NCI-H526 treated with DMSO at 0.1 percent for 48 hours (cell line): ENCODE results near the gene LRIG3.
"Not testable (repeated sequence)": the region's sequence is repeated elsewhere in the genome, so short reads cannot be mapped to it uniquely, and the experiment has no call there.

Experiments used
- DNase-seq: peaks from one replicate; lab custom pipeline; 2025; lab: John Stamatoyannopoulos, UW

LRIG3 gene

DNA sequence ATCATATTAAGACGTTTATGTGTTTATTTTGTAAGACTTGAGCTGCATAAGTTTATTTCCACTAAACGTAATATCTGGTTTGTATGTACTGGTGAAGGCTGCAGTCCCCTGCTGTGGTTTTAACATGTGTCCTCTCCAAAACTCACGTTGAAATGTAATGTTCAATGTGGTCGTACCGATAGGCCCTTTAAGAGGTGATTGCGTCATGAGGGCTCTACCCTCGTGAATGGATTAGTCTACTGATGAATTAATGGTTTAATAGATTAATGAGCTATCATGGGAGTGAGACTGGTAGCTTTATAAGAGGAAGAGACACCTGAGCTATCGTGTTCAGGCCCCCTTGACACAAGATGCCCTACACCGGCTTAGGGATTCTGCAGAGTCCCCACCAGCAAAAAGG is 14.9 kb downstream of the LRIG3 start:
- DNase-seq, result no peak

DNA sequence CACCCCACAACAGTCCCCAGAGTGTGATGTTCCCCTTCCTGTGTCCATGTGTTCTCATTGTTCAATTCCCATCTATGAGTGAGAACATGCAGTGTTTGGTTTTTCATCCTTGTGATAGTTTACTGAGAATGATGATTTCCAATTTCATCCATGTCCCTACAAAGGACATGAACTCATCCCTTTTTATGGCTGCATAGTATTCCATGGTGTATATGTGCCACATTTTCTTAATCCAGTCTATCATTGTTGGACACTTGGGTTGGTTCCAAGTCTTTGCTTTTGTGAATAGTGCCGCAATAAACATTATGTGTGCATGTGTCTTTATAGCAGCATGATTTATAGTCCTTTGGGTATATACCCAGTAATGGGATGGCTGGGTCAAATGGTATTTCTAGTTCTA is 17.6 kb downstream of the LRIG3 start:
- DNase-seq, result not testable (repeated sequence)

GRCh38 chr12:58901664-58902063 is 18.6 kb downstream of the LRIG3 start:
- DNase-seq, result no peak

DNA sequence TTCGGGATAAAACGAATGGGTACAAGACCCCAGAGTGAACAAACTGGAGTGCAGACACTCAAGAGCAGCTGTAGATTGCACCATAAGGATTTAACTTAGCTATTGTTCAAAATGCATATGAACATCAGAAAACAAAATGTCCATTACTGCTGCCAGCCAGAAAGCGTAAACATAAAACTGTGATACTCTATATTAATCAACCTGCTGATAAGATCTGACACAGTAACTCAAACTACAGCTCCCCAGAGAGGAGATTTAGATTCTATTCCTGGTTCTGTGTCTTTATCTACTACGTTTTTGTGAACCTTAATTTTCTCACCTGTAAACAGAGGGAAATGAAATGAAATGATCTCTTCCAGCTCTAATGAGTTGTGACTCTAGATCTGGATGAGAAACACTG is 22.3 kb downstream of the LRIG3 start:
- DNase-seq, result no peak

DNA sequence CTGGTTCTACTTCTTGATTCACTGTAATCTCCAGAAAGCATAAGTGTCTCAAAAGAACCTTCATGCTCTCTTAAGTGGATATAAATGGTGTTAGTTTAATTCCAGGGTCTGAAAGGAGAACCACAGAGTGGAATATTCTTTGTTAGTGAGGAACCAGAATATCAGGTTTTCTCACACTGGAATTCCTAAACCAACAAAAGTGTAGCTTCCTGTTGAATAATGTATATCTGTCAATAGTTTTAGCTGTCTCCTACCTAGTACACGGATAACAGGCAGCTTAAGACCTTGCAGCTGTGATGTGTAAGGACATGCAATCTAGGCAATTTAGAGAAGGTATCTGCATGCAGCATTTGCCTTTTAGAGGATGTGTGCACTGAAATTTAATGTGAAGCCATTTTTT is 24.0 kb downstream of the LRIG3 start:
- DNase-seq, result no peak

GRCh38 chr12:58895053-58895452 is 25.3 kb downstream of the LRIG3 start:
- no peak for DNase-seq

DNA sequence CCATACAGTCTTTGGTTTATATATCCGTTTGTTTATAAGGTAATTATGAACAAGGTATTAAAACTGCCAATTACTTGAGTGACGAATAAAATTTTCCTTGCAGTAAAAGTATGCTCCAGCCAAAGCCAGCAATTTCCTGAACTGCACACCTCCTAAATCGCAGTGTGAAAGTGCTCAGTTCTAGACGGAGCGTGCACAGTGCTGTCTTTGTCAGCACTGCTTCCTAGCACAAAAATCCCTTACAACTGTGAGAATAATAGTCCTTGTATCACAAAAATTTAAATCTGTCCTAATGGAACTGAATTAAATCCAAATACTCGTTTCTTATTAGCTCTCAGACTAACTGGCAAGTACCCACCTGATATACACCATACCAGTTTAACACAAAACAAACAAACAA is 26.3 kb downstream of the LRIG3 start:
- no peak for DNase-seq

GRCh38 chr12:58893495-58893894 is 26.8 kb downstream of the LRIG3 start:
- no peak for DNase-seq

DNA sequence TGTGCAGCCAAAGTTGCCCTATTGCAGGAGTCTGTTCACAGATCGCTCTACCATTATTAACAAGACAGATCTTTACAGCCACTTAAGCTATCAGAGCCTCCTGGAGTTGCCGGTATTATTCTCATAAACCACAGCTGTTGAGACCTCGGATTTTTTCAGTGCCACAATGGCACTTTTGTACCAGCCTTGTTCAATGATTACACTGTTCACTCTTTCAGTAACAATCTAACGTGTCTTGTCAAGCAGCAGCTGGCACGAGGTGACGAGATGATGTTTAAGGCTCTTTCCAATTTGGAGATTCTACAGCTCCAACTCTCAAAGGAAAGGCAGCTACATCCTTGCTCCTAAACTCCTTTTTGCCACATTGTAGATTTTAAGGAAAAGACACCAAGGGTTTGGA is 30.7 kb downstream of the LRIG3 start:
- DNase-seq, result no peak

DNA sequence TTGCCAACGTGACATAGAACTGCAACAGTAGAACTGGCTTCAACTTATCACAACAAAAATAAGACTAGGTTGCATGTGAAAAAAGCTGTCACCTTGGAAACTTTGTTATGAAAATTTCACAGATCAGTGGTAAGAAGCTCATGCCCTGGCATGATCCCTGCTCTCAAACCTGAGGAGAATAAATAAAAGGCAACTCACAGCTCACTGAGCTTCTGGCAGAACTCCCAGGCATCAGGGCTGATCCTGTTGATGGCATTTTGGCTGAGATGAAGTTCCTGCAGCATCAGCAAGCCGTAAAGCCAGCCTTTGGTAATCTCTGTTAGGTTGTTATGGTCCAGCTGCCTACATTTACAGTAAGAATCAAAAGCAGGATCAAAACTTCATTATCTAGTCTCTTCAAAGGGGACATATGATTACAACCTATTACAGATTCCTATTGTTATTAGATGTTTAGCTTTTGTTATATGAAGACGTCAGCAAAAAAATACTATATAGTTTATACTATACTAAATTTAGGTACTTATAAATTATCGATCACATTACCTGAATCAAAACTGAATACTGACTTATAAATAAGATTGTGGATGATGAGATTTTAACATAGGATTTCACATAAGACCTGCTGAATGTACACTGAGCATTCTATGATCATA is 32.0 kb downstream of the LRIG3 start:
- DNase-seq, result no peak

DNA sequence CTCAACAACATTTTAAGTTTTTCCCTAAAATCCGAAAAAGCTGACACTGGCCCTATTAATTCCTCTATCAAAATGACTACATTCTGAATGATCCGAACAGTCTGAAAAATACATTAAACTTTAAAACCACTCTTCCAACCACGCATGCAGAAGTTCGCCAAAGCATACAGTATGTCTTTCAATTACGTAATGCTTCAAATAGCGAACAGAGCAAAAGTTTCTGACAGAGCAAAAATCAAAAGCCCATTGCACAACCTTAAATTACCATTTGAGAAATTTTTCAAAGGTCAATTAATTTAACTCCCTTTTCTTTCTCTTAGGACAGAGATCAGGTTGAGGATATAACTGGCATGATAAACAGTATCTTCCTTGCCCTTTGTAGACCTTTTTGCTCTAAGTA is 33.2 kb downstream of the LRIG3 start:
- DNase-seq, result no peak

GRCh38 chr12:58886474-58886873 is 33.8 kb downstream of the LRIG3 start:
- DNase-seq, result no peak

- DNase-seq, result no peak
These were observed 35.4 kb downstream of the LRIG3 start for GRCh38 chr12:58884916-58885315.

GRCh38 chr12:58883576-58884334 is 36.5 kb downstream of the LRIG3 start:
- no peak for DNase-seq

GRCh38 chr12:58882826-58883225 is 37.5 kb downstream of the LRIG3 start:
- DNase-seq, result no peak

GRCh38 chr12:58881816-58882215 is 38.5 kb downstream of the LRIG3 start:
- no peak for DNase-seq

GRCh38 chr12:58880639-58881038 is 39.7 kb downstream of the LRIG3 start:
- no peak for DNase-seq

DNA sequence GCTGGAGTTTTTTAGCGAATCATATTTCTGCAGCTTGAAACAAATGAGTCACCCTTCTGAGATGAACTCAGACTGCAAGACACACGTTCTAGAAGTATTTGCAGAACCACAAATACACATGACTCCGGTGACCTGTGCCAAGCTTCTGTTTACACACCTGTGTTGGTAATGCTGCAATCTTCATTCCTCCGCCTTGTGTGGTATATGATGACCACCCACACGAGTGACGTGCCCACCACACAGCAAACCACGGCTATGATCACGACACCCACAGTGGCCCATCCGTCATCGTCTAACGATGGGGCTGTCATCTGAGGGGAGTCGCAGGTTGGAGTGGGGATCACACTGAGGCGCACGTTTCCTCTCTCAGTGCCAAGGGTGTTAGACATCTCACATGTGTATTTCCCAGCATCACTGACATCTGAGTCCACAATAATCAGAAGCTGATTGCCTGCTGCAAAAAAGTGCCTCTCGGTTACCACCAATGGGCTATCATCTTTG is 43.0 kb downstream of the LRIG3 start:
- no peak for DNase-seq

DNA sequence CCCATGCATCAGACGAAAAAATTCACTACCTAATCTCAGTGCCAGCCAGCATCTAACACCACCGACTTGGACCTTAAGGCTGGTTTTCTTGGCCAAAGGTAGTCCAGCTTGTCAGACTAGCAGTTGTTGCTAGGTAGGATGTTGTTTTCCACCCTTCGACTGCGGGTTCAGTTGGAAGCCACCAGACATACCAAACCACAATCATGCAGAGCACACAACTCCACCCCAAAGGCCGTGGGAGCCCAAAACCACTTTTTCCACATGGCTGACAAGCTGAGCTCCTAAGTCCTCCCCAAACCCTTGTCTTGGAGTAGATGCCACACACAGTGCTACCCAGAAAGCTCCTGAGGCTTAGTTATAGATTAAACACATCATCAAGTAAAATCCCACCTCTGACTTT is 46.8 kb downstream of the LRIG3 start:
- DNase-seq, result no peak

DNA sequence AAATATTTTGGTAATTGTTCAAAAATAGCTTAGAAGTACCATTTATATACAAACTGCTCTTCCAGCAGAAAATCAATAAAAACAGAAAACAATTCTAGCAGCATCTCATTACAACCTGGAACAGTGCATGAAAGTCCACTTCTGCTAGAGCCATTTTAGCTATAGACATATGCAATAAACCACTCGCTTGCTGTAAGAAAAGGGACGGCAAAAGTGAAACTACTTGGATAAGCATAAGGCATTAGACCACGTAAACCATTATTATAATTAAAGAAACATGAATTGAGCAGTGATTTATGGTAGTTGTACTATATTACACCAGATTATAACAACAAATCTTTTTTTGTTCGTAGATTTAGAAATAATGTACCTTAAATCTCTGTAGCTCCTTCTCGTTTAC is 48.7 kb downstream of the LRIG3 start:
- DNase-seq, result no peak

DNA sequence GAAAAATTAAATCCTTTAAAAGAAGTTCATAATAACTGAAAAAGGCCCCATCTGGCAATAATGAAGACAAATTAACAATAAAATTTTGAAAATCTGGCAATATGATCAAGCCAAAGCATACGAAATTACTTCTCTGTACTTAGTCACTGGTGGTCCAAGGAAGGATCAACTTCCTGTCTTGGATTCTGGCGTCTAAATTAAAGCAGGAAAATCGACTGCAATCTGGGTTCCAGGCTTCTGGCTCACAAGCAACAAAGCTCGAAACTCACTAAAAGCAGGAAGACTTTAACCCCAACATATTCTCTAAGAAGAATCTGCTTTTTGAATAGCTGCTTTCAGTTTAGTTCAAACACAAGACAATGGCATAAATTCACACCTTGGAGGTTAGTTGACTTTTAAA is 49.7 kb downstream of the LRIG3 start:
- no peak for DNase-seq

DNA sequence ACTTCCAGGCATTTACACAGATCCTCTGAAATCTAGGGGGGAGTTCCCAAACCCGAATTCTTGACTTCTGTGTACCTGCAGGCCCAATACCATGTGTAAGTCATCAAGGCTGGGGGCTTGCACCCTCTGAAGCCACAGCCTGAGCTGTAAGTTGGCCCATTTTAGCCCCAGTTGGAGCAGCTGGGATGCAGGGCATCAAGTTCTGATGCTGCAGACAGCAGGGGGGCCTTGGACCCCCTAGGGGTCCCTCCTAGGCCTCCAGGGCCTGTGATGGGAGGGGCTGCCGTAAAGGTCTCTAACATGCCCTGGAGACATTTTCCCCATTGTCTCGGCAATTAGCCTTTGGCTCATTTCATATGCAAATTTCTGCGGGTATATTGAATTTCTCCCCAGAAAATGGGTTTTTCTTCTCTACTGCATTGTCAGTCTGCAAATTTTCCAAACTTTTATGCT is 59.5 kb downstream of the LRIG3 start:
- DNase-seq, result no peak

DNA sequence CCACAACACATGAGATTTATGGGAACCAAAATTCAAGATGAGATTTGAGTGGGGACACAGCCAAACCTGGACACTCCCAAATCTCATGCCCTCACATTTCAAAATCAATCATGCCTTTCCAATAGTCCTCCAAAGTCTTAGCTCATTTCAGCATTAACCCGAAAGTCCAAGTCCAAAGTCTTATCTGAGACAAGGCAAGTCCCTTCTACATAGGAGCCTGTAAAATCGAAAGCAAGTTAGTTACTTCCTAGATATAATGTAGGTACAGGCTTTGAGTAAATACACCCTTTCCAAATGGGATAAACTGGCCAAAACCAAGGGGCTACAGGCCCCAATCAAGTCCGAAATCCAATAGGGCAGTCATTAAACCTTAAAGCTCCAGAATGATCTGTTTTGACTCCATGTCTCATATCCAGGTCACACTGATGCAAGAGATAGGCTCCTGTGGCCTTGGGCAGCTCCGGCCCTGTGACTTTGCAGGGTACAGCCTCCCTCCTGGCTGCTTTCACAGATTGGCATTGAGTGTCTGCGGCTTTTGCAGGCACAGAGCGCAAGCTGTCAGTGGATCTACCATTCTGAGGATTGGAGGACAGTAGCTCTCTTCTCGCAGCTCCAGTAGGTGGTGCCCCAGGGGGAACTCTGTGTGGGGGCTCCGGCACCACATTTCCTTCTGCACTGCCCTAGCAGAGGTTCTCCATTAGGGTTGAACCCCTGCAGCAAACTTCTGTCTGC is 60.1 kb downstream of the LRIG3 start:
- DNase-seq, result no peak
